H9 (cell line): ENCODE results near the gene RERE. TPM values are rescaled to one million over a fixed set of nuclear protein-coding genes. Genes with fewer than 3 reads are reported as not detected.

Source experiments
- DNase-seq: peaks from one replicate; pipeline ENCODE4 v3.0.0-alpha.2; 2017
- H2AFZ ChIP-seq: one replicate; pipeline ENCODE4 v1.6.1; 2013; ENCODE audit warnings: mild to moderate bottlenecking, low read length, control low read depth, moderate library complexity
- H2AK5ac ChIP-seq: 2 replicates; pipeline ENCODE4 v1.6.1; 2013; ENCODE audit warnings: low read length, control low read depth, mixed read lengths; ENCODE audit not compliant: insufficient read length
- H2BK120ac ChIP-seq: one replicate; pipeline ENCODE4 v1.6.1; 2013; ENCODE audit warnings: low read depth, mild to moderate bottlenecking, low read length, control low read depth, inconsistent platforms; ENCODE audit not compliant: poor library complexity, severe bottlenecking
- H2BK12ac ChIP-seq: 2 replicates; pipeline ENCODE4 v1.6.1; 2013; ENCODE audit warnings: low read length, control low read depth, mixed read lengths, low read depth; ENCODE audit not compliant: insufficient read length
- H2BK15ac ChIP-seq: 2 replicates; pipeline ENCODE4 v1.6.1; 2013; ENCODE audit warnings: low read depth, low read length, control low read depth
- H2BK20ac ChIP-seq: one replicate; pipeline ENCODE4 v1.6.1; 2013; ENCODE audit warnings: low read depth, mild to moderate bottlenecking, low read length, control low read depth, inconsistent platforms; ENCODE audit not compliant: poor library complexity, severe bottlenecking
- H2BK5ac ChIP-seq: 2 replicates; pipeline ENCODE4 v1.6.1; 2013; ENCODE audit warnings: low read length, control low read depth, mixed read lengths; ENCODE audit not compliant: insufficient read length
- H3K14ac ChIP-seq: 2 replicates; pipeline ENCODE4 v1.6.1; 2013; ENCODE audit warnings: low read length, control low read depth; ENCODE audit not compliant: insufficient read depth
- H3K18ac ChIP-seq: 2 replicates; pipeline ENCODE4 v1.6.1; 2013; ENCODE audit warnings: low read depth, mild to moderate bottlenecking, mixed read lengths, low read length, control low read depth; ENCODE audit not compliant: insufficient read length
- H3K23ac ChIP-seq: 2 replicates; pipeline ENCODE4 v1.6.1; 2013; ENCODE audit warnings: low read length, control low read depth, mixed read lengths, low read depth; ENCODE audit not compliant: insufficient read length
- H3K23me2 ChIP-seq: 2 replicates; pipeline ENCODE4 v1.6.1; 2013; ENCODE audit warnings: low read depth, mild to moderate bottlenecking, mixed read lengths, low read length, control low read depth; ENCODE audit not compliant: insufficient read length, poor library complexity, severe bottlenecking
- H3K27ac ChIP-seq: 2 replicates; pipeline ENCODE4 v1.5.1; 2013; ENCODE audit warnings: low read length, control low read depth, mixed read lengths, low read depth; ENCODE audit not compliant: insufficient read length
- H3K27me3 ChIP-seq: 2 replicates; pipeline ENCODE4 v1.6.1; 2013; ENCODE audit warnings: low read length, control low read depth, inconsistent platforms; ENCODE audit not compliant: insufficient read depth
- H3K4ac ChIP-seq: 2 replicates; pipeline ENCODE4 v1.6.1; 2013; ENCODE audit warnings: low read depth, mild to moderate bottlenecking, control low read depth, inconsistent platforms, low read length, moderate library complexity
- H3K4me1 ChIP-seq: 2 replicates; pipeline ENCODE4 v1.6.1; 2013; ENCODE audit warnings: low read length, control low read depth, inconsistent platforms; ENCODE audit not compliant: insufficient read depth
- H3K4me2 ChIP-seq: 2 replicates; pipeline ENCODE4 v1.6.1; 2013; ENCODE audit warnings: low read length, control low read depth, mixed read lengths; ENCODE audit not compliant: insufficient read length, insufficient read depth
- H3K56ac ChIP-seq: 2 replicates; pipeline ENCODE4 v1.6.1; 2013; ENCODE audit warnings: low read depth, mild to moderate bottlenecking, mixed read lengths, low read length, control low read depth; ENCODE audit not compliant: insufficient read length
- H3K79me1 ChIP-seq: 2 replicates; pipeline ENCODE4 v1.6.1; 2013; ENCODE audit warnings: low read depth, mild to moderate bottlenecking, moderate library complexity, low read length, control low read depth, inconsistent platforms; ENCODE audit not compliant: insufficient read depth, poor library complexity, severe bottlenecking
- H3K79me2 ChIP-seq: 2 replicates; pipeline ENCODE4 v1.6.1; 2013; ENCODE audit warnings: low read length, control low read depth, inconsistent platforms; ENCODE audit not compliant: insufficient read depth
- H3K9ac ChIP-seq: 2 replicates; pipeline ENCODE4 v1.6.1; 2013; ENCODE audit warnings: low read length, control low read depth, mixed read lengths; ENCODE audit not compliant: insufficient read length; ENCODE audit errors: extremely low read depth
- H3K9me3 ChIP-seq: one replicate; pipeline ENCODE4 v1.6.1; 2013; ENCODE audit warnings: low read depth, low read length, inconsistent platforms; ENCODE audit not compliant: control insufficient read depth
- H3T11ph ChIP-seq: one replicate; pipeline ENCODE4 v1.6.1; 2013; ENCODE audit warnings: mild to moderate bottlenecking, low read length, control low read depth, inconsistent platforms
- H4K20me1 ChIP-seq: one replicate; pipeline ENCODE4 v1.6.1; 2013; ENCODE audit not compliant: control insufficient read depth, insufficient read length, insufficient read depth
- H4K5ac ChIP-seq: 2 replicates; pipeline ENCODE4 v1.6.1; 2013; ENCODE audit warnings: low read depth, mild to moderate bottlenecking, mixed read lengths, low read length, control low read depth; ENCODE audit not compliant: insufficient read length
- H4K8ac ChIP-seq: replicated peaks from 2 replicates; pipeline ENCODE4 v1.6.1; 2013; ENCODE audit warnings: low read length, control low read depth, mixed read lengths, low read depth; ENCODE audit not compliant: insufficient read length
- H4K91ac ChIP-seq: 2 replicates; pipeline ENCODE4 v1.6.1; 2013; ENCODE audit warnings: low read depth, mild to moderate bottlenecking, moderate library complexity, mixed read lengths, low read length, control low read depth; ENCODE audit not compliant: insufficient read length
- H3K27ac Mint-ChIP-seq, 3 experiments: 2 replicates in 2 of 3; 3 replicates in 1 of 3; pipeline ENCODE4 v1.8.0; 2020 to 2021; ENCODE audit warnings: mixed read lengths in 3 of 3, mild to moderate bottlenecking in 1 of 3, moderate library complexity in 1 of 3
- H3K27me3 Mint-ChIP-seq: 2 replicates; pipeline ENCODE4 v1.8.0; 2021; ENCODE audit warnings: low read depth, mild to moderate bottlenecking, moderate library complexity, mixed read lengths
- H3K36me3 Mint-ChIP-seq, 3 experiments: 2 replicates in 2 of 3; 3 replicates in 1 of 3; pipeline ENCODE4 v1.8.0; 2020 to 2021; ENCODE audit warnings: low read depth in 3 of 3, mixed read lengths in 3 of 3; ENCODE audit not compliant: insufficient read depth in 1 of 3
- H3K4me1 Mint-ChIP-seq, 2 experiments: 2 replicates each; pipeline ENCODE4 v1.8.0; 2020; ENCODE audit warnings: mixed read lengths in 2 of 2
- H3K4me3 Mint-ChIP-seq, 2 experiments: 2 replicates in 1 of 2; 3 replicates in 1 of 2; pipeline ENCODE4 v1.8.0; 2020 to 2021; ENCODE audit warnings: mild to moderate bottlenecking in 2 of 2, mixed read lengths in 2 of 2, moderate library complexity in 1 of 2
- H3K9me3 Mint-ChIP-seq, 2 experiments: 2 replicates in 1 of 2; 3 replicates in 1 of 2; pipeline ENCODE4 v1.8.0; 2020; ENCODE audit warnings: mild to moderate bottlenecking in 2 of 2, mixed read lengths in 2 of 2, moderate library complexity in 1 of 2
- CTCF ChIP-seq: fragments of 200-600 bp; sonication (generic); conservative IDR thresholded peaks from 3 replicates; pipeline ENCODE4 v1.8.0; 2021; ENCODE audit warnings: antibody characterized with exemption, mild to moderate bottlenecking
- WGBS: extraction: QIAGEN DNeasy Blood & Tissue Kit; methylation state at CpG from one replicate; pipeline ENCODE4 v1.1.7; 2013; ENCODE audit warnings: missing lambda C conversion rate, low lambda C conversion rate, mixed read lengths; ENCODE audit not compliant: insufficient read length; ENCODE audit errors: extremely low coverage; 5-methylcytosine and 5-hydroxymethylcytosine counted together
- total RNA-seq: library from RNA; stranded (reverse); gene quantifications from 2 replicates; pipeline ENCODE4 v1.2.1, GENCODE V29; 2021

RERE gene
- total RNA-seq, 1 experiment from 2014 or later, result 103 TPM

DNA sequence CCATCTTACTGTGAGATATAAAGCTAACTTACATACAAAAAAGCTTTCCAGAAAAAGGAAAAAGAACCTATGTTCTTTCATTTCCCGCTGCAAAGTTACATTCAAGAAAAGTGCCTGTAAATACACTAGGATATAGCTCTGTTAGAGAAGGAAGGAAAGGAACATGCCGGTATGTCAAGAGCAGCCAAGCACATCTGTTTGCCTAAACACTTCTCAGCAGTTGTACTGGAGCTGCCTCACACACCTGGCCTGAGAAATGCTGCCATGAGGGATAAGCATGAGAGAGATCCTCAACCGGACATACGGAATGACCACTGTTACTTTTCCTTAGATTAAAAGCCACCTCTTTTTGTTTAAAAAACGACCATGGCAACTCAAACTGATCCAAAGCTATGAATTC lies 189.7 kb downstream of the RERE start:
- Histone ChIP-seq H3K23me2 (no peaks in the 10 kb centered on the region), H2AK5ac (no peak overlapping the region), H2BK12ac (no peak overlapping the region), H2BK5ac (no peak overlapping the region), H2BK15ac (no peak overlapping the region), H2BK20ac (no peak overlapping the region), H3K27ac (no peak overlapping the region), H3K14ac (no peak overlapping the region), H3T11ph (no peak overlapping the region), H4K20me1 (no peaks in the 10 kb centered on the region), H3K9me3 (no peaks in the 10 kb centered on the region), H2BK120ac (no peak overlapping the region), H2AFZ (no peak overlapping the region), H3K56ac (no peak overlapping the region), H3K4ac (no peak overlapping the region), H3K9ac (peak overlapping the region; percentile 13), H3K4me1 (peaks cover 6% of the 10 kb centered on the region; the same call in 1 of the 2 replicates), H4K91ac (no peak overlapping the region), H4K8ac (no peak overlapping the region), H3K23ac (no peak overlapping the region), H3K27me3 (no peaks in the 10 kb centered on the region), H4K5ac (no peak overlapping the region), H3K4me2 (no peak overlapping the region), H3K79me2 (peaks cover 34% of the 10 kb centered on the region; the same call in 1 of the 2 replicates), H3K18ac (no peak overlapping the region), H3K79me1 (peaks cover 4% of the 10 kb centered on the region)
- Mint-ChIP-seq H3K27me3 (no peaks in the 10 kb centered on the region), H3K4me1 (peaks cover 52 to 73% of the 10 kb centered on the region in 2 experiments), H3K4me3 (no peak overlapping the region; a peak in 1 of 5 replicates), H3K27ac (peak overlapping the region in 2 of 3 experiments; percentile 10 to 49; a peak in 2 of 7 replicates), H3K9me3 (no peaks in the 10 kb centered on the region), H3K36me3 (peaks cover 0 to 6% (median 4%) of the 10 kb centered on the region in 3 experiments; a peak in 2 of 7 replicates)
- no peak for TF ChIP-seq CTCF
- no peak for DNase-seq
- WGBS, result no CpG with 5 or more reads among the region's 5 CpGs
